Stomach (tissue), 4 donors: ENCODE measurements around the gene TBPL1.

Source experiments
- EP300 ChIP-seq: sonication (generic); formaldehyde crosslinking; IDR thresholded peaks from one replicate; pipeline ENCODE4 v1.6.1; 2017; ENCODE audit warnings: antibody characterized with exemption
- POLR2A ChIP-seq, 4 donors: fragments of 450-650 bp; IDR thresholded peaks; one replicate each; pipeline ENCODE4 v1.6.1; 2016; ENCODE audit warnings: antibody characterized with exemption in 4 of 4, control low read depth in 2 of 4, mild to moderate bottlenecking in 1 of 4, moderate library complexity in 1 of 4
- POLR2AphosphoS5 ChIP-seq, 3 donors: sonication (generic); formaldehyde crosslinking; IDR thresholded peaks; one replicate each; pipeline ENCODE4 v1.6.1; 2016; ENCODE audit warnings: antibody characterized with exemption in 3 of 3
- TF ChIP-seq, protein P1 (sequence below), 7 experiments: fragments of 450-650 bp in 4 of 7; fragments of 200-600 bp in 3 of 7; sonication (generic) in 3 of 7; IDR thresholded peaks; one replicate each; pipeline ENCODE4 v1.5.1; 2016 to 2019; ENCODE audit warnings: antibody characterized with exemption in 7 of 7, control low read depth in 2 of 7, mild to moderate bottlenecking in 1 of 7

- TF ChIP-seq, protein P1, sequence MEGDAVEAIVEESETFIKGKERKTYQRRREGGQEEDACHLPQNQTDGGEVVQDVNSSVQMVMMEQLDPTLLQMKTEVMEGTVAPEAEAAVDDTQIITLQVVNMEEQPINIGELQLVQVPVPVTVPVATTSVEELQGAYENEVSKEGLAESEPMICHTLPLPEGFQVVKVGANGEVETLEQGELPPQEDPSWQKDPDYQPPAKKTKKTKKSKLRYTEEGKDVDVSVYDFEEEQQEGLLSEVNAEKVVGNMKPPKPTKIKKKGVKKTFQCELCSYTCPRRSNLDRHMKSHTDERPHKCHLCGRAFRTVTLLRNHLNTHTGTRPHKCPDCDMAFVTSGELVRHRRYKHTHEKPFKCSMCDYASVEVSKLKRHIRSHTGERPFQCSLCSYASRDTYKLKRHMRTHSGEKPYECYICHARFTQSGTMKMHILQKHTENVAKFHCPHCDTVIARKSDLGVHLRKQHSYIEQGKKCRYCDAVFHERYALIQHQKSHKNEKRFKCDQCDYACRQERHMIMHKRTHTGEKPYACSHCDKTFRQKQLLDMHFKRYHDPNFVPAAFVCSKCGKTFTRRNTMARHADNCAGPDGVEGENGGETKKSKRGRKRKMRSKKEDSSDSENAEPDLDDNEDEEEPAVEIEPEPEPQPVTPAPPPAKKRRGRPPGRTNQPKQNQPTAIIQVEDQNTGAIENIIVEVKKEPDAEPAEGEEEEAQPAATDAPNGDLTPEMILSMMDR (IDR thresholded peaks at IDR 0.05): no peak
- TF ChIP-seq EP300: no peak
- TF ChIP-seq POLR2A (IDR thresholded peaks at IDR 0.05): no peak
- no peak for TF ChIP-seq POLR2AphosphoS5 (IDR thresholded peaks at IDR 0.05)
Observed at GRCh38 chr6:133938533-133938932, 14.5 kb upstream of the TBPL1 start.
